Placental epithelial cell (primary cell): ENCODE data around the gene ARF1. TPM values are rescaled to one million over a fixed set of nuclear protein-coding genes. Genes with fewer than 3 reads are reported as not detected.

ENCODE experiments used
- small RNA-seq: library from RNA; depleted of rRNA; stranded (forward); fragments of <200 nt; gene quantifications from one replicate; pipeline ENCODE3, GENCODE V24; 2012
- total RNA-seq: library from RNA; depleted of rRNA; stranded (reverse); fragments of >200 nt; gene quantifications from 2 replicates; pipeline ENCODE4 v1.2.3, GENCODE V29; 2012

Gene ARF1
- 345 and 501 TPM in 2 replicates for total RNA-seq

GRCh38 chr1:228082214-228082917 lies at the start of gene ARF1:
TSS of gene ARF1 (plus strand) at chr1:228082708. CDS start at chr1:228097115, 14,407 bp downstream.

GRCh38 chr1:228102791-228103620 lies 20.5 kb downstream of the ARF1 start, which contains the start of gene C1orf35:
TSS of gene C1orf35 (minus strand) at chr1:228103325. CDS start at chr1:228103227, 98 bp downstream.

GRCh38 chr1:228109073-228109961 lies 26.8 kb downstream of the ARF1 start, which contains the start of gene MRPL55:
TSS of gene MRPL55 (minus strand) at chr1:228109299. CDS start at chr1:228108260, 1,039 bp downstream.

GRCh38 chr1:228139931-228140723 lies 57.6 kb downstream of the ARF1 start, which contains the start of gene GUK1:
TSS of gene GUK1 (plus strand) at chr1:228140279. CDS start at chr1:228140303, 24 bp downstream.

Small RNA genes within 50 kb of the gene (small RNA-seq; reads per million reads assigned to genes)
- not detected for gene AL359510.1

Other genes with a start within 250 kb of the ARF1 start
- 5.1 and 7.6 TPM in 2 replicates for gene WNT9A, start 134.8 kb upstream of the ARF1 start, total RNA-seq
- gene WNT3A, start 75.7 kb upstream of the ARF1 start, total RNA-seq: not detected in 2 replicates
- 5.7 and 9.4 TPM in 2 replicates for gene C1orf35, start 20.6 kb downstream of the ARF1 start, total RNA-seq
- gene MRPL55, start 26.6 kb downstream of the ARF1 start, total RNA-seq: 44.5 and 106 TPM in 2 replicates
- gene GUK1, start 57.6 kb downstream of the ARF1 start, total RNA-seq: 267 and 413 TPM in 2 replicates
- gene GJC2, start 67.2 kb downstream of the ARF1 start, total RNA-seq: 0.79 and 2.1 TPM in 2 replicates
- gene IBA57, start 83.1 kb downstream of the ARF1 start, total RNA-seq: 6.7 and 14.9 TPM in 2 replicates
- gene OBSCN, start 125.3 kb downstream of the ARF1 start, total RNA-seq: 8.5 and 54.2 TPM in 2 replicates